KBM-7 (cell line): Measurements from ENCODE around the gene FAM234B.
"Not testable (repeated sequence)": the region's sequence is repeated elsewhere in the genome, so short reads cannot be mapped to it uniquely, and the experiment has no call there.

Experiments
- DNase-seq: peaks from one replicate; pipeline ENCODE4 v3.0.0-alpha.2; 2015
- in situ Hi-C: fragments of 300-500 bp; cut with MboI; formaldehyde crosslinking; loops from 2 replicates; pipeline ENCODE4 v1.14.3; 2020; ENCODE audit warnings: low sequenced_read_pairs, low pct_unique_long_range_greater_than_20kb, mixed read lengths

Gene FAM234B

GRCh38 chr12:13080266-13080665 lies 36.1 kb downstream of the FAM234B start:
- no peak for DNase-seq
- in situ Hi-C loops = no loop called here

DNA sequence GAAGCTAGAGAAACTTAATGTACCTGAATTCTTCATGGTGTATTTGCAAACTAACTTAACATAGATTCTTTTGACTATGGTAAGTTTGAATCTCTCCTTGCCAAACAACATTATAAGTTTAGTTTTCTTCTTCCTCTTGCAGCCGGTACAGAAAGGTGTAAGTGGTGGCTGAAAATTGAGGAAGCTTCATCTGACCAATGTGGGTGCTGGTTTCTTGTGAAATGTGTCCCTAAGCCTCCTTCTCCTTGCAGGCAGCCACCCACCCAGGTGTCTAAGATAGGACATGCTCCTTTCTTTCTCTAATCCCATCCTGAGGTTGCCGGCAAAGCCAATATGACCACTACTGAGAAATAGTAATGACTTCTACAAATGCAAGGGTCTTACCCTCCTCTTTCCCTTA lies 38.7 kb downstream of the FAM234B start:
- in situ Hi-C loops = no loop called here

DNA sequence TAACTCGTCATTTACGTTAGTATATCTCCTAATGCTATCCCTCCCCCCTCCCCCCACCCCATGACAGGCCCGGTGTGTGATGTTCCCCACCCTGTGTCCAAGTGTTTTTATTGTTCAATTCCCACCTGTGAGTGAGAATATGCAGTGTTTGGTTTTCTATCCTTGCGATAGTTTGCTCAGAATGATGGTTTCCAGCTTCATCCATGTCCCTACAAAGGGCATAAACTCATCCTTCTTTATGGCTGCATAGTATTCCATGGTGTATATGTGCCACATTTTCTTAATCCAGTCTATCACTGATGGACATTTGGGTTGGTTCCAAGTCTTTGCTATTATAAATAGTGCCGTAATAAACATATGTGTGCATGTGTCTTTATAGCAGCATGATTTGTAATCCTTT lies 39.5 kb downstream of the FAM234B start:
- DNase-seq, in situ Hi-C loops: not testable (repeated sequence)

More for the DNA sequence above, 38.7 kb downstream of the FAM234B start:
- peak; percentile 35 for DNase-seq

- no peak for DNase-seq
- in situ Hi-C loops = no loop called here
These were observed 40.9 kb downstream of the FAM234B start for GRCh38 chr12:13084898-13085640.

- in situ Hi-C loops = no loop called here
- DNase-seq = no peak
These were observed 41.9 kb downstream of the FAM234B start for GRCh38 chr12:13085968-13086686.

DNA sequence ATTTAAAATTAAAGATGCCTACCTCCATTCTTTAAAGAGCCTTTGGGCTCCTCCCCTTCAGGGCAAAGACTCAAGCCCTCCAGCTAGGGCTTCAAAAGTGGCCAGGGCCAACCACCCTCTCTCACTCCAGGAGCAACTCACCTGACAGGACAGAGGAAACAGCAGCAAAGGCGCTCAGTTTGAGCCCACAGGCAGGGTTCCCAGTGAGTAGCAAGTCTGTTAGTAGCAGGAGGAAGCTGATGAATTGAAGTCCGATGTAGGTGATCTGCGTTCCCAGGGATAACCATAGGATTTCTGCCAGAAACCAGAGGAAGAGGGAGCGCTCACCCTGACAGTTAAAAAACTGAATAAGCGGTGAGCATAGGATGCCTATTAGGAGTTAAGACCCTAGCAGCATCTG lies 43.6 kb downstream of the FAM234B start:
- in situ Hi-C loops = no loop called here
- no peak for DNase-seq

- no peak for DNase-seq
- in situ Hi-C loops = no loop called here
These were observed 44.3 kb downstream of the FAM234B start for GRCh38 chr12:13088496-13088895.

GRCh38 chr12:13090054-13090453 lies 45.9 kb downstream of the FAM234B start:
- in situ Hi-C loops = loop anchor here (10.0 kb wide), 1 partner anchor 115 kb away; no protein-coding TSS in a partner anchor
- no peak for DNase-seq

DNA sequence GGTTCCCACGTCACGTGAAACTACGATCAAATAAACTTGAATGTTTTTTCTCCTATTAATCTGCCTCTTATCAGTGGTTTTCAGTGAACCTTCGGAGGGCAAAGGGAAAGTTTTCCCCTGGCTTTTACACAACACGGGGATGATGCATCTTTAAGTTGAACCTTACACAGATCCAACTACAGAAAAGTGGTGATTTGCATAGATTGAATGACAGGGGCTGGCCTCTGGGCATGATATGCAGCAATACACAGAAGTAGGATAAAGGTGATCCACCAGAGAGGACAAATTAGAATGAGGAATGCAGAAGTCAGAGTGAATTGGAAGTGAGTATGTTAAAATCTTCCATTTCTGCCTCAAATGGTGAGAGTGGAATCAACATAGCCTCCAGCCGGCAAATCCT lies 47.7 kb downstream of the FAM234B start:
- in situ Hi-C loops = loop anchor here (10.0 kb wide), 1 partner anchor 113 kb away; no protein-coding TSS in a partner anchor
- no peak for DNase-seq

- DNase-seq = no peak
- in situ Hi-C loops = loop anchor here (10.0 kb wide), 1 partner anchor 111 kb away; no protein-coding TSS in a partner anchor
These were observed 49.1 kb downstream of the FAM234B start for GRCh38 chr12:13093191-13093847.

DNA sequence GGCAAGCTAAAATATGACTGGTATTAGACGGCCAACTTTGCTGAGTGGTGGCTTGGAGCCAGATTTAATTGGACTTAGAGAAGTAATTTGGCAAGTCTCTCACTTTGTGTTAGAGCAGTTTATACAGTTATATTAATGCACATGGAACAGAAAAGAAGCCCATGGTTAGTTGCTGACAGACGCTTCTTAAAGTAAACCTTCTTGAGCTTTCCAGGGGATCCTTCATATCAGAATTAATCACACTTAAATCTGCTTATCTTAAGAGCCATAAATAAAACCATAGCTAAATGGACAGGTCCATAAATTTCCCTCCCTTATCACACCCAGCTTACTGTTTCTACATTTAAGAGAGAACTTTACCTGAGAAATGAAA lies 49.7 kb downstream of the FAM234B start:
- in situ Hi-C loops = loop anchor here (10.0 kb wide), 1 partner anchor 111 kb away; no protein-coding TSS in a partner anchor

DNA sequence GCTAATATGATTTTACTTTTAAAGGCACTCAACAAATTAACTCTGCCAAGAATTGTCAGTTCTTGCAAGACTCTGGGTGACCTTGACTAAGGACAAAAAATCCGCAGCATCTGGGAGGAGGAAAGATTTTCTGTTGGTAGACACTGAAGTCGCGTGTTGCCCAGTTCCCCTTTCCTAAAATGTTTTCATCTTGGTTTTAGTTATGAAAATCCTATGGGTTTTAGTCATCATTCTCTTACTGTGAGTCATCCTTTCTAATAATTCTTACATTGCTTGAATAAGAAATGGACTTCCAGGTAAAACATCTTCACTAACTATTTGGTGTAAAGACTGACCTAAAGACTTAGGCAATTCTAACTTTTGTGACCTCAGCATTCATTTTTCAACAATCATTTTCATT lies 50.2 kb downstream of the FAM234B start:
- in situ Hi-C loops = loop anchor here (10.0 kb wide), 1 partner anchor 110 kb away; no protein-coding TSS in a partner anchor
- peak; percentile 56 for DNase-seq

More for the DNA sequence above, 49.7 kb downstream of the FAM234B start:
- no peak for DNase-seq

DNA sequence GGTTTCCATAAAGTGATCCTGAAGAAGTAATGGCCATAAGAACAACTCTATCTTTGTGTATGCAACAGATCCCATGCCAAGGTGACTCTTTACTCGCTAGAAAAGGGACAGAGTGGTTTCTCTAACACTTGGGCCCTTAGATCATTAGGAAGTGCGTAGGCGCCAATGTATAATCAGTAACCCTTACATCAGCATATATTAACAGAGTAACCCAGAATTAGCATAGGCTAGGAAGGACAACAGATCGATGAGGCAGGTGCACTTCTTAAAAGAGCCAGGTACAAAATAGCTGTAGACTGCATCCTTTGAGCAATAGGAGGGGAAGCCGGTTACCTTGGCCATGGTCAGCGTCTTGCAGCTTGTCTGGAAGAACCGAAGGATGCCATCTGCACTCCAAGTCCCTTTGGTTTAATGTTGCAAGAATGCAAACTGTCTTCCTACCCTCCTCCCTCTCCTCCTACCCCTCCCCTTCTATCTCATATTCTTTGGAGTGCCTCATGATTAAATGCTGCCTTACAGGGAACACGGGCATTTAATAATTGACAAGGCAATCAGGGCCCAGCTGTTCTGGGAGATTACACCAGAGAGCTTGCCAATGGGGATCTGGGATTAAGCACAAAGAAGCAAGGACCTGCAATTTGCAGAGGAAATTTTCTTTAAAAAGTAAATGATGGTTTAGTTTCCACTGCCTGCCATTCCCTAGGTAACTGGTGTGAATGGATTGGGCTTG lies 51.2 kb downstream of the FAM234B start:
- in situ Hi-C loops = loop anchor here (10.0 kb wide), 1 partner anchor 109 kb away; no protein-coding TSS in a partner anchor
- DNase-seq = no peak

GRCh38 chr12:13097491-13098011 lies 53.4 kb downstream of the FAM234B start:
- peak; percentile 82 for DNase-seq
- in situ Hi-C loops = loop anchor here (10.0 kb wide), 1 partner anchor 107 kb away; no protein-coding TSS in a partner anchor

GRCh38 chr12:13099066-13099843 lies 55.1 kb downstream of the FAM234B start:
- DNase-seq = peak; percentile 98
- in situ Hi-C loops = loop anchor here (10.0 kb wide), 1 partner anchor 106 kb away; no protein-coding TSS in a partner anchor

DNA sequence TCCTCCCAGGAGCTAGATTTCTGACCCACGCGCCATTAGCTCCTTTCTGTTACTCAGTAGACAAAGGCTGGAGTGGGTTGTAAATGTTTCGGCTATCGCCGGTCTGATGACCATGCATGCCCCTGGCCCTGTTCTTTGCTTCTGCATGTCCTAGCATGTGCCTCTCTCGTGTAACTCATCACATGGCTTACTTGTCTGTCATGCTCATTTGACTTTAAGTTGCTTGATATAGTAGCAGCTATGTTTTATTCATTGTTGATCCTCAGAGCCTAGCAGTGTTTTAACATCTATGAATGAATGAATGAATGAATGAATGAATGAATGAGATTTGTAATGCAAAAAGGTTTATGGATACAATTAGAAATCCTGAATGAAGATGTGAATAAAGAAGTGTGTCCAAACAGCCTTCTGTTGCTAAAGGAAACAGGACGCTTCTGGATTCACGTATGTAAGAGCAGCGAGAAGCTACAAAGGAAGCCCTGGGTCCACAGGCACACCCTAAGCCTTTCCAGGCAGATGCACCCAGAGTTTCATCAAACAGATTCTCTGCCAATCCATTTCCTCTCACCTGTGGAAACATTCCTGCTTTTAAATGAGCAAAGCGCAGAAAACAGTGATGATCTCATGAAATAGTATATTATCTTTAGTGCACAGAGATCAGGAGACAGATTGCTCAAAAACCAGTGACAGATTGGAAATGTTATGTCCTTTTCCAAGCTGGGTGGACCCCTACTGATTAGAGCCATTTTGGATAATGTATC lies 55.8 kb downstream of the FAM234B start:
- in situ Hi-C loops = loop anchor here (10.0 kb wide), 1 partner anchor 105 kb away; no protein-coding TSS in a partner anchor
- peak; percentile 32 for DNase-seq

DNA sequence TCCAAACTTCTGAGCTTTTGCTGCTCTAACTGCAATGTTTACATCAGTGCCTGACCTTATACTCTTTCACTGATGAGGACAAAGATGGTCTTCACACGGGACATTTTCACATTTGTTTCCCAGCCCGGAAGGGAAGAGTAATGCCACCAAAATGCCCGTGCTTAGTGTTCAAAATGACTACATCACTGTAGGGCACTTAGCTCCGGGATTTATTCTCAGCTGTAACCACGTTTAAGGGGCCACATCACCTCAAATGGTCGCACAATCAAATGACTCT lies 56.4 kb downstream of the FAM234B start:
- DNase-seq = no peak
- in situ Hi-C loops = no loop called here
